Kidney epithelial cell (primary cell): ENCODE data around the gene TMEM221. TPM values are rescaled to one million over a fixed set of nuclear protein-coding genes. Genes with fewer than 3 reads are reported as not detected.

Source experiments
- DNase-seq: peaks from one replicate; pipeline ENCODE4 v3.0.0-alpha.2; 2010; ENCODE audit warnings: low read depth
- H3K27me3 ChIP-seq: 2 replicates; pipeline ENCODE4 v1.6.0; 2011; ENCODE audit warnings: low read length; ENCODE audit not compliant: control insufficient read depth, insufficient read depth
- H3K36me3 ChIP-seq: 2 replicates; pipeline ENCODE4 v1.5.1; 2011; ENCODE audit warnings: low read length; ENCODE audit not compliant: control insufficient read depth, insufficient read depth
- H3K4me3 ChIP-seq: 2 replicates; pipeline ENCODE4 v1.5.1; 2011; ENCODE audit warnings: low read depth, mild to moderate bottlenecking, control low read depth, low read length
- total RNA-seq: library from RNA; depleted of rRNA; stranded (reverse); fragments of >200 nt; gene quantifications from 2 replicates; pipeline ENCODE4 v1.2.3, GENCODE V29; 2015
- TF ChIP-seq, protein P1 (sequence below): IDR thresholded peaks from 2 replicates; pipeline ENCODE4 v1.5.1; 2011; ENCODE audit warnings: mild to moderate bottlenecking, moderate library complexity, low read length, control low read depth, inconsistent platforms; ENCODE audit not compliant: insufficient read depth, poor library complexity, severe bottlenecking

Gene TMEM221
- total RNA-seq, 1 donor from 2014 or later = 0.75 TPM

- DNase-seq = no peak
- TF ChIP-seq, protein P1, sequence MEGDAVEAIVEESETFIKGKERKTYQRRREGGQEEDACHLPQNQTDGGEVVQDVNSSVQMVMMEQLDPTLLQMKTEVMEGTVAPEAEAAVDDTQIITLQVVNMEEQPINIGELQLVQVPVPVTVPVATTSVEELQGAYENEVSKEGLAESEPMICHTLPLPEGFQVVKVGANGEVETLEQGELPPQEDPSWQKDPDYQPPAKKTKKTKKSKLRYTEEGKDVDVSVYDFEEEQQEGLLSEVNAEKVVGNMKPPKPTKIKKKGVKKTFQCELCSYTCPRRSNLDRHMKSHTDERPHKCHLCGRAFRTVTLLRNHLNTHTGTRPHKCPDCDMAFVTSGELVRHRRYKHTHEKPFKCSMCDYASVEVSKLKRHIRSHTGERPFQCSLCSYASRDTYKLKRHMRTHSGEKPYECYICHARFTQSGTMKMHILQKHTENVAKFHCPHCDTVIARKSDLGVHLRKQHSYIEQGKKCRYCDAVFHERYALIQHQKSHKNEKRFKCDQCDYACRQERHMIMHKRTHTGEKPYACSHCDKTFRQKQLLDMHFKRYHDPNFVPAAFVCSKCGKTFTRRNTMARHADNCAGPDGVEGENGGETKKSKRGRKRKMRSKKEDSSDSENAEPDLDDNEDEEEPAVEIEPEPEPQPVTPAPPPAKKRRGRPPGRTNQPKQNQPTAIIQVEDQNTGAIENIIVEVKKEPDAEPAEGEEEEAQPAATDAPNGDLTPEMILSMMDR = no peak
- H3K27me3 ChIP-seq = peaks cover 35% of the 10 kb centered on the region
- no peaks in the 10 kb centered on the region for H3K36me3 ChIP-seq
- no peak overlapping the region for H3K4me3 ChIP-seq
These were observed 9.1 kb upstream of the TMEM221 start for GRCh38 chr19:17457616-17458015.

- peaks cover 35% of the 10 kb centered on the region for H3K27me3 ChIP-seq
- no peaks in the 10 kb centered on the region for H3K36me3 ChIP-seq
- TF ChIP-seq, protein P1 = no peak
- no peak overlapping the region for H3K4me3 ChIP-seq
- DNase-seq = no peak
These were observed 7.7 kb upstream of the TMEM221 start for GRCh38 chr19:17456127-17456526.

GRCh38 chr19:17455308-17456123 is 7.0 kb upstream of the TMEM221 start:
- TF ChIP-seq, protein P1 = no peak
- no peak for DNase-seq
- Histone ChIP-seq H3K27me3 (peaks cover 35% of the 10 kb centered on the region), H3K36me3 (no peaks in the 10 kb centered on the region), H3K4me3 (no peak overlapping the region)

DNA sequence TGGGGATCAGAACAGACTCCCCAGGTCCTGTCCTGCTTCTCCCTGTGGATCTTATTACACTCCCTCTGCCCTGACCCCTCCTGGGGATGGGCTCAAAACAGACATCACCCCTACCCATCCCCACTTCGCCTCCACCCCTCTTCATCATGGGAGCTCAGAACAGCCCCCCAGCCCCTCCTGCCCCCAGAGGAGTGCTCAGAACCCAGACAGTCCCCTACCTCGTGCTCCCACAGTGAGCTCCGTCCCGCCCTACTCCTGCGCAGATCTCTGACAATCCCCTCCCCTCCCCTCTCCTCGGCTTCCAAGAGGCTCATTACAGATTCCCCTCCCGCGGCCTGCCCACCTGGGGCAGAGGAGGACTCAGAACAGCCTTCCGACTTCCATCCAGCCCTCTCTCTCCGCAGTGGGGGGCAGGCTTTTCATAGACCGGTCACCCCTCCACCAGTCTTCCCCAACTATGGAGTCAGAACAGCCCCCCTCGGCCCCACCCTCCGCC is 6.2 kb upstream of the TMEM221 start:
- Histone ChIP-seq H3K36me3 (no peaks in the 10 kb centered on the region), H3K27me3 (peaks cover 36% of the 10 kb centered on the region), H3K4me3 (no peak overlapping the region)
- TF ChIP-seq, protein P1 = no peak
- no peak for DNase-seq

DNA sequence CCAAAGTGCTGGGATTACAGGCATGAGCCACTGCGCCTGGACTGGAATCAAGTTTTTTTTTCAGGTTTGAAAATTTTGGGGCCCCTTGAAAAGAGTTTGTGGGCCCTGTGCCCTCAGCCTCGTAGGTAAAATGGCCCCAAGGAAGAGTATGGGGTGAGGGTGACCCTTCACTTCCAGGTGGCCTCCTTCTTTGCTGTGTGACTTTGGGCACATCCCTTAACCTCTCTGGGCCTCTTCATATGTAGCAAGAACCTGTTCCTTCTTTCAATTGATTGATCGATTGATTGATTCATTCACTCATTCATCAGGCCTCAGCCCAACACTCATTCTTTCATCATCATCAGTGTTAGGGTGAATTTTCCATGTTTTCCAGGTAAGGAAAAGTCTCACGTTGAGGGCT is 3.4 kb upstream of the TMEM221 start:
- TF ChIP-seq, protein P1 = no peak
- Histone ChIP-seq H3K27me3 (peaks cover 47% of the 10 kb centered on the region), H3K36me3 (no peaks in the 10 kb centered on the region), H3K4me3 (no peak overlapping the region)
- DNase-seq = no peak
